Spleen (tissue), 11 donors: ENCODE data around the gene PLK5. TPM values are rescaled to one million over a fixed set of nuclear protein-coding genes. Genes with fewer than 3 reads are reported as not detected.

Source experiments
- DNase-seq: peaks from one replicate; pipeline ENCODE4 v3.0.0-alpha.2; 2020
- H3K27ac ChIP-seq, 8 donors: fragments of 200-600 bp; sonication (generic) in 7 of 8; 1 replicate in 4 of 8; 2 replicates in 4 of 8; pipeline versions ENCODE4 v1.5.0 to v1.8.0; 2016 to 2021; ENCODE audit warnings: inconsistent platforms in 4 of 8, mild to moderate bottlenecking in 4 of 8, moderate library complexity in 1 of 8
- H3K27me3 ChIP-seq, 7 donors: fragments of 200-600 bp; sonication (generic) in 6 of 7; replicated peaks in 1 of 7; 1 replicate in 4 of 7; 2 replicates in 3 of 7; pipeline versions ENCODE4 v1.5.0 to v1.8.0; 2016 to 2021; ENCODE audit warnings: inconsistent platforms in 3 of 7, mild to moderate bottlenecking in 1 of 7
- H3K36me3 ChIP-seq, 6 donors: fragments of 200-600 bp; sonication (generic) in 5 of 6; 1 replicate in 4 of 6; 2 replicates in 2 of 6; pipeline versions ENCODE4 v1.5.0 to v1.8.0; 2016 to 2021; ENCODE audit warnings: inconsistent platforms in 2 of 6
- H3K4me1 ChIP-seq, 6 donors: fragments of 200-600 bp; sonication (generic) in 5 of 6; 1 replicate in 3 of 6; 2 replicates in 3 of 6; pipeline versions ENCODE4 v1.5.0 to v1.8.0; 2016 to 2021; ENCODE audit warnings: inconsistent platforms in 3 of 6
- H3K4me3 ChIP-seq, 8 donors: fragments of 200-600 bp; sonication (generic) in 7 of 8; 1 replicate in 4 of 8; 2 replicates in 4 of 8; pipeline versions ENCODE4 v1.5.0 to v1.8.0; 2016 to 2021; ENCODE audit warnings: inconsistent platforms in 4 of 8, mild to moderate bottlenecking in 4 of 8, moderate library complexity in 2 of 8
- H3K9me3 ChIP-seq, 8 donors: fragments of 200-600 bp; sonication (generic) in 7 of 8; 1 replicate in 4 of 8; 2 replicates in 4 of 8; pipeline versions ENCODE4 v1.5.0 to v1.8.0; 2016 to 2021; ENCODE audit warnings: inconsistent platforms in 4 of 8
- POLR2A ChIP-seq, 3 donors: fragments of 450-650 bp; IDR thresholded peaks; one replicate each; pipeline ENCODE4 v1.5.1; 2017; ENCODE audit warnings: antibody characterized with exemption in 3 of 3, mild to moderate bottlenecking in 1 of 3
- POLR2AphosphoS5 ChIP-seq, 3 donors: sonication (generic); formaldehyde crosslinking; IDR thresholded peaks; one replicate each; pipeline ENCODE4 v1.5.1; 2017; ENCODE audit warnings: antibody characterized with exemption in 3 of 3
- WGBS, 5 donors: extraction: QIAGEN DNeasy Blood & Tissue Kit in 3 of 5; methylation state at CpG; one replicate each; pipeline versions ENCODE4 v1.1.5 to v1.1.7; 2013 to 2018; 5-methylcytosine and 5-hydroxymethylcytosine counted together
- intact Hi-C: fragments of 100-400 bp; cut with DNase I; formaldehyde crosslinking; loops from one replicate; pipeline ENCODE4 v1.15.0; 2023; ENCODE audit warnings: low total_unique reads
- polyA plus RNA-seq, 3 donors: library from polyadenylated mRNA; stranded (reverse); fragments of 200-250 nt; gene quantifications; one replicate each; pipeline ENCODE4 v1.2.1, GENCODE V29; 2013
- total RNA-seq, 7 donors: library from RNA; depleted of rRNA in 3 of 7; stranded (reverse); fragments of >200 nt in 3 of 7; fragmentation: NEBNext Ultra II Directional in 4 of 7; extraction: Animal tissue kit (Norgen Biotek cat#: 25700) in 4 of 7; gene quantifications; one replicate each; pipeline versions ENCODE4 v1.1.0 to v1.2.1, GENCODE V29; 2016 to 2021
- TF ChIP-seq, protein P1 (sequence below), 11 experiments: fragments of 200-600 bp in 7 of 11; fragments of 450-650 bp in 4 of 11; sonication (generic) in 4 of 11; IDR thresholded peaks in 8 of 11; conservative IDR thresholded peaks in 3 of 11; 1 replicate in 7 of 11; 2 replicates in 4 of 11; pipeline versions ENCODE4 v1.4.0 to v1.8.0; 2016 to 2021; ENCODE audit warnings: antibody characterized with exemption in 11 of 11, inconsistent platforms in 4 of 11, mild to moderate bottlenecking in 1 of 11
- donor health status: healthy with polysubstance abuse.
- donor health status: DM: no; HTN: no; CAD: no; lungs with moderate emphysema.
- donor health status: DM: no; HTN: no; CAD: no.
- donor health status: Bipolar disorder and iron deficiency.
- donor health status: healthy.
- donor health status: DM: no; HTN: no; CAD: no.
- donor health status: DM: yes; HTN: yes; CAD: no.

PLK5 gene
- total and polyA plus RNA-seq, 10 donors = 0.04 to 0.06 (median 0.06) TPM; not detected in 7

DNA sequence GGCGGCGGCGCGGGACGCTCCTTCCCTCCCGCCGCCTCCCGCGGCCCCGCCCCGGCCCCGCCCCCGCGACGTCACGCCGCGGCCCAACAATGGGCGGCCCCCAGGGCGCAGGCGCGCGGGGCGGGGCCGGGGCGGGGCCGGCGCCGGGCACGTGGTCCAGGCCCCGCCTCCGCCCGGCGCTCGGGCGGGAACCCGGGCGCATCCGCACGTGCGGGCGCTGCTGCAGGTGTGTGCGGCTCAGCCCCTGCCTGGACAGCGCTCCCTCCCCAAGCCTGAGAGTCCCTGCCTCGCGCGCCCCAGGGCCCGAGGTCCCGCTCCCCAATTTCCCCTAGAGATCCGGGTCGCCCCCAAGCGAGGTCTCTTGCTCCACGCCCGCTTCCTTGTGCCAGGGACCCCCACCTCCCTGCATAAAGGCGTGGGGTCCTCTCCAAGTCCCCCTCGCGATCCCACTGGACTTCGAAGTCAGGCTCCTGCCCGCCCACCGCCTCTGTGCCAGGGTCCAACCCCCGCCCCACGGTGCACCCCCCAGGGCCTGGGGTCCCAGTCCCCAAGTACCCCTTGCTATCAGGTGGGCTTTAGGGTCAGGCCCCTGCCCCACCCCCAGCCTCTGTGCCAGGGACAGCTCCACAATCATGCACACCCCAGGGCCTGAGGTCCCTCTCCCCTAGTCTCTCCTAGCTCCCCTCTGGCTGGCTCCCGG, 44.6 kb downstream of the PLK5 start, which contains the start of gene MEX3D:
Gene MEX3D (minus strand): TSS at position 6 of the 700 bp plus-strand sequence. CDS start 267 bp downstream, outside the sequence.
- Histone ChIP-seq H3K9me3 (no peaks in the 10 kb centered on the region), H3K4me1 (peaks cover 0 to 28% (median 19%) of the 10 kb centered on the region in 6 donors), H3K27me3 (peaks cover 0 to 34% (median 10%) of the 10 kb centered on the region in 7 donors), H3K4me3 (peak within 1 kb of the TSS; percentile 3 to 75 (median 44)), H3K27ac (peak within 1 kb of the TSS in 6 of 8 donors; percentile 38 to 75 (median 62)), H3K36me3 (no peaks in the 10 kb centered on the region)
- intact Hi-C loops = no loop called here
- DNase-seq = peak; percentile 93
- 9 to 28% (median 15%) methylated on average over 16 to 63 of the region's 63 CpGs for WGBS, 5 donors
- TF ChIP-seq POLR2A (IDR thresholded peaks at IDR 0.05) = no peak
- TF ChIP-seq POLR2AphosphoS5 (IDR thresholded peaks at IDR 0.05) = no peak
- TF ChIP-seq, protein P1, sequence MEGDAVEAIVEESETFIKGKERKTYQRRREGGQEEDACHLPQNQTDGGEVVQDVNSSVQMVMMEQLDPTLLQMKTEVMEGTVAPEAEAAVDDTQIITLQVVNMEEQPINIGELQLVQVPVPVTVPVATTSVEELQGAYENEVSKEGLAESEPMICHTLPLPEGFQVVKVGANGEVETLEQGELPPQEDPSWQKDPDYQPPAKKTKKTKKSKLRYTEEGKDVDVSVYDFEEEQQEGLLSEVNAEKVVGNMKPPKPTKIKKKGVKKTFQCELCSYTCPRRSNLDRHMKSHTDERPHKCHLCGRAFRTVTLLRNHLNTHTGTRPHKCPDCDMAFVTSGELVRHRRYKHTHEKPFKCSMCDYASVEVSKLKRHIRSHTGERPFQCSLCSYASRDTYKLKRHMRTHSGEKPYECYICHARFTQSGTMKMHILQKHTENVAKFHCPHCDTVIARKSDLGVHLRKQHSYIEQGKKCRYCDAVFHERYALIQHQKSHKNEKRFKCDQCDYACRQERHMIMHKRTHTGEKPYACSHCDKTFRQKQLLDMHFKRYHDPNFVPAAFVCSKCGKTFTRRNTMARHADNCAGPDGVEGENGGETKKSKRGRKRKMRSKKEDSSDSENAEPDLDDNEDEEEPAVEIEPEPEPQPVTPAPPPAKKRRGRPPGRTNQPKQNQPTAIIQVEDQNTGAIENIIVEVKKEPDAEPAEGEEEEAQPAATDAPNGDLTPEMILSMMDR (IDR thresholded peaks at IDR 0.05 in 8 of 11, conservative IDR thresholded peaks at IDR 0.05 in 3 of 11) = no peak

DNA sequence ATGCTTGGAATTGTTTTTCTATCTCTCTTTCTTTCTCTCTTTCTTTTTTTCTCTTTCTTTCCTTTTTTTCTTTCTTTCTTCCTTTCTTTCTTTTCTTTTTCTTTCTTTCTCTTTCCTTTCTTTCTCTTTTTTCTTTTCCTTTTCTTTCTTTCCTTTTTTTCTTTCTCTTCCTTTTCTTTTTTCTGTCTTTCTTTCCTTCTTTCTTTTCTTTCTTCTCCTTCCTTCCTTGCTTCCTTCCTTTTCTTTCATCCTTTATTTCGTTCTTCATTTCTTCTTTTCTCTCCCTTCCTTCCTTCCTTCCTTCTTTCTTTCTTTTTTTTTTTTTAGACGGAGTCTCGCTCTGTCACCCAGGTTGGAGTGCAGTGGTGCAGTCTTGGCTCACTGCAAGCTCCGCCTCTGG, 46.1 kb downstream of the PLK5 start:
- TF ChIP-seq POLR2AphosphoS5 (IDR thresholded peaks at IDR 0.05) (no peak), POLR2A (IDR thresholded peaks at IDR 0.05) (no peak)
- TF ChIP-seq, protein P1 (IDR thresholded peaks at IDR 0.05 in 8 of 11, conservative IDR thresholded peaks at IDR 0.05 in 3 of 11) = no peak
- WGBS, 5 donors = 64 to 72% (median 71%) methylated on average over 4 of the region's 4 CpGs
- no peaks in the 10 kb centered on the region for H3K36me3 ChIP-seq
- peaks cover 0 to 34% (median 10%) of the 10 kb centered on the region in 7 donors for H3K27me3 ChIP-seq
- intact Hi-C loops = no loop called here
- no peak overlapping the region for H3K27ac ChIP-seq
- no peaks in the 10 kb centered on the region for H3K9me3 ChIP-seq
- peaks cover 0 to 28% (median 19%) of the 10 kb centered on the region in 6 donors for H3K4me1 ChIP-seq
- no peak for DNase-seq
- no peak overlapping the region for H3K4me3 ChIP-seq

DNA sequence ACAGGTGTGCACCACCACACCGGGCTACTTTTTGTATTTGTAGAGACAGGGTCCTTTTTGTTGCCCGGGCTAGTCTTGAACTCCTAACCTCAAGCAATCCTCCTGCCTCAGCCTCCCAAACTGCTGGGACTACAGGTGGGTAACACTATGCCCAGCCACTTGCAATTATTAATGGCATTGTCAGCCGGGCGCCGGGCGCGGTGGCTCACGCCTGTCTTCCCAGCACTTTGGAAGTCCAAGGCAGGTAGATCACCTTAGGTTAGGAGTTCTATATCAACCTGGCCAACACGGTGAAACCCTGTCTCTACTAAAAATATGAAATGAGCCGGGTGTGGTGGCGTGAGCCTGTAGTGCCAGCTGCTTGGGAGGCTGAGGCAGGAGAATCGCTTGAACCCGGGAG, 47.0 kb downstream of the PLK5 start:
- peaks cover 0 to 1% (median 0%) of the 10 kb centered on the region in 6 donors for H3K36me3 ChIP-seq
- no peak for DNase-seq
- intact Hi-C loops = no loop called here
- H3K4me3 ChIP-seq = no peak overlapping the region
- no peak for TF ChIP-seq POLR2A (IDR thresholded peaks at IDR 0.05)
- TF ChIP-seq POLR2AphosphoS5 (IDR thresholded peaks at IDR 0.05) = no peak
- TF ChIP-seq, protein P1 (IDR thresholded peaks at IDR 0.05 in 8 of 11, conservative IDR thresholded peaks at IDR 0.05 in 3 of 11) = no peak
- H3K4me1 ChIP-seq = peaks cover 0 to 24% (median 19%) of the 10 kb centered on the region in 6 donors
- WGBS, 5 donors = 93 to 98% (median 96%) methylated on average over 13 of the region's 13 CpGs
- no peaks in the 10 kb centered on the region for H3K9me3 ChIP-seq
- H3K27ac ChIP-seq = no peak overlapping the region
- peaks cover 0 to 31% (median 10%) of the 10 kb centered on the region in 7 donors for H3K27me3 ChIP-seq

DNA sequence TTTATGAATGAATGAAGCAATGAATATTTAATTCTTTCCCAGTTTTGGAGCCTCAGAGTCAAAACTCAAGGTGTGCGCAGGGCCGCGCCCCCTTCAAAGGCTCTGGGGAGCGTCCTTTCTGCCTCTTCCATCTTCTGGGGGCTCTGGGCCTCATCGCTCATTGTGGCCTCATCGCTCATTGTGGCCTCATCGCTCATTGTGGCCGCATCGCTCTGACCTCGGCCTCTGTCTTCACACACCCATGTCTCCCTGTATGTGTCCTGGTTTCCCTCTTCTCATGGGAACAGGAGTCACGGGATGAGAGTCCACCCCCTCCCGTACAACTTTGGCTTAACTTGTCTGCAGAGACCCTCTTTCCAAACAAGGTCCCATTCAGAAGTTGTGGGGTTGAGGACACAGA, 47.5 kb downstream of the PLK5 start:
- Histone ChIP-seq H3K9me3 (no peaks in the 10 kb centered on the region), H3K36me3 (peaks cover 0 to 7% (median under 1%) of the 10 kb centered on the region in 6 donors), H3K4me3 (no peak overlapping the region), H3K4me1 (peaks cover 0 to 19% (median 17%) of the 10 kb centered on the region in 6 donors), H3K27ac (no peak overlapping the region), H3K27me3 (peaks cover 0 to 26% (median 10%) of the 10 kb centered on the region in 7 donors)
- TF ChIP-seq, protein P1 (IDR thresholded peaks at IDR 0.05 in 8 of 11, conservative IDR thresholded peaks at IDR 0.05 in 3 of 11) = no peak
- TF ChIP-seq POLR2A (IDR thresholded peaks at IDR 0.05) (no peak), POLR2AphosphoS5 (IDR thresholded peaks at IDR 0.05) (no peak)
- WGBS, 5 donors = 90 to 97% (median 94%) methylated on average over 12 of the region's 12 CpGs
- DNase-seq = no peak
- intact Hi-C loops = no loop called here
